Gastrocnemius medialis (tissue), 4 donors: ENCODE results near the gene CD28. TPM values are rescaled to one million over a fixed set of nuclear protein-coding genes. Genes with fewer than 3 reads are reported as not detected.

Experiments used
- ATAC-seq, 2 donors: fragments of 150-250 bp; one replicate each; pipeline ENCODE4 v1.9.1; 2016
- DNase-seq, 2 donors: peaks; one replicate each; pipeline ENCODE4 v3.0.0-alpha.2; 2019
- H3K27ac ChIP-seq, 4 donors: fragments of 200-600 bp; sonication (generic); 1 replicate in 1 of 4; 2 replicates in 3 of 4; pipeline ENCODE4 v1.5.1; 2016 to 2018; ENCODE audit warnings: mild to moderate bottlenecking in 2 of 4, moderate library complexity in 1 of 4
- H3K27me3 ChIP-seq, 3 donors: fragments of 200-600 bp; sonication (generic) in 2 of 3; 1 replicate in 1 of 3; 2 replicates in 2 of 3; pipeline versions ENCODE4 v1.5.1 to v1.6.0; 2016 to 2019; ENCODE audit warnings: mild to moderate bottlenecking in 1 of 3, moderate library complexity in 1 of 3
- H3K36me3 ChIP-seq, 2 donors: fragments of 200-600 bp; sonication (generic) in 1 of 2; one replicate each; pipeline ENCODE4 v1.5.1; 2017 to 2018
- H3K4me1 ChIP-seq, 2 donors: fragments of 200-600 bp; sonication (generic) in 1 of 2; one replicate each; pipeline ENCODE4 v1.5.1; 2016 to 2017; ENCODE audit warnings: mild to moderate bottlenecking in 2 of 2
- H3K4me3 ChIP-seq, 4 donors: fragments of 200-600 bp; sonication (generic) in 3 of 4; 1 replicate in 1 of 4; 2 replicates in 3 of 4; pipeline ENCODE4 v1.5.1; 2016 to 2019; ENCODE audit warnings: mild to moderate bottlenecking in 2 of 4
- H3K9me3 ChIP-seq, 3 donors: fragments of 200-600 bp; sonication (generic) in 2 of 3; 1 replicate in 1 of 3; 2 replicates in 2 of 3; pipeline ENCODE4 v1.5.1; 2016 to 2019
- CTCF ChIP-seq, 5 experiments: fragments of 450-650 bp in 3 of 5; fragments of 200-600 bp in 2 of 5; sonication (generic) in 2 of 5; IDR thresholded peaks in 4 of 5; conservative IDR thresholded peaks in 1 of 5; 1 replicate in 4 of 5; 2 replicates in 1 of 5; pipeline ENCODE4 v1.5.1; 2016 to 2019; ENCODE audit warnings: antibody characterized with exemption in 5 of 5, mild to moderate bottlenecking in 3 of 5, moderate library complexity in 3 of 5
- POLR2A ChIP-seq, 2 donors: fragments of 450-650 bp; IDR thresholded peaks; one replicate each; pipeline ENCODE4 v1.6.1; 2017; ENCODE audit warnings: antibody characterized with exemption in 2 of 2, mild to moderate bottlenecking in 2 of 2, moderate library complexity in 2 of 2
- in situ Hi-C, 4 donors: fragments of 200-750 bp; cut with MboI; loops; one replicate each; pipeline versions ENCODE4 v1.15.0 to v1.8.0; 2017; ENCODE audit warnings: low sequenced_read_pairs in 4 of 4
- intact Hi-C: fragments of 100-400 bp; cut with DNase I; formaldehyde crosslinking; loops from one replicate; pipeline ENCODE4 v1.15.1; 2023; ENCODE audit warnings: low total_unique reads
- total RNA-seq, 4 donors: library from RNA; depleted of rRNA; stranded (reverse); fragments of >200 nt; gene quantifications; one replicate each; pipeline versions ENCODE4 v1.1.0 to v1.2.3, GENCODE V29; 2016

Gene CD28
- total RNA-seq, 4 donors from 2014 or later = 0.07 to 0.31 (median 0.09) TPM; not detected in 1

DNA sequence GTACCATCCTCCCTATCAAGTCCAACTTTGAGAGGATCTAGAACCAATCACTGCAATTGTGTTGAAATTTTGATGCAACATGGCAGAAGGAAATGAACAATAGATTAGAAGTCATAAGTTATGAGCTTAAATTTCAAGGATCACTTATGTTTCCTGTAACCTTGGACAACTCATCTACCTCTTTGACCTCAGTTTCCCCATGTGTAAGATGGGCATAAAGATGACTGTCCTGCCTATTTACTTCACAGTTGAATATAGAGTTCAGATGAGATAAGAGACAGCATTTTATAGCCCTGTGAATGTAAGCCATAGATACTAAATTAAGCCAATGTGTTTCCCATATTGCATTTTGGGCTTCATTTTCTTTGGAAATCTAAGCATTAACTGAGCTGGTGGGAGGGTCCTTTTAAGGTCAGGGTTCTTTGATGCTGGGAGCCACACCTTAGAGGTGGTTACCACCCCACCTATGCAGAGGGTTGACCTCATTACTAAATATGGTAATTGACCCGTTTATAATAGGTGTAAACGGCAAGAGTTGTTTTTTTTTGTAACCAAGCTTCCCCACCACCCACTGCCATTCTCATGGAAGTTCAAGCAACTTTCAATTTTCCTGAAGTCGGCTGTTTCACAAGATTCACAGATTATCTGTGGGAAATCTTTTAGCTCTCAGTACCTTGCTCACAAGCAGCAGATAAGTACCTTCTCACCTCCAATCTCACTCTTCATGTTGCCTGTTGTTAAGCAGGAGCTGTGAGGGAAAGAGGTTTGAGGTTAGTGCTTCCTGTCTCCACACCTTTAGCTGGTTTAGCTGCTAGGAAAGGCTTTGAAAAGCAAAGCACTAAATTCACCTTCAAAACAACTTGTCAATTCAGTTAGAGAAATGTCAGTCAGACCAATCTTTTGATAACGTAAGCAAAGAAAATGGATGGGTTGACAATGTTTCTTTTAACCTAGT lies 13.3 kb downstream of the CD28 start:
- ATAC-seq = no peak
- H3K27ac ChIP-seq = no peak overlapping the region

DNA sequence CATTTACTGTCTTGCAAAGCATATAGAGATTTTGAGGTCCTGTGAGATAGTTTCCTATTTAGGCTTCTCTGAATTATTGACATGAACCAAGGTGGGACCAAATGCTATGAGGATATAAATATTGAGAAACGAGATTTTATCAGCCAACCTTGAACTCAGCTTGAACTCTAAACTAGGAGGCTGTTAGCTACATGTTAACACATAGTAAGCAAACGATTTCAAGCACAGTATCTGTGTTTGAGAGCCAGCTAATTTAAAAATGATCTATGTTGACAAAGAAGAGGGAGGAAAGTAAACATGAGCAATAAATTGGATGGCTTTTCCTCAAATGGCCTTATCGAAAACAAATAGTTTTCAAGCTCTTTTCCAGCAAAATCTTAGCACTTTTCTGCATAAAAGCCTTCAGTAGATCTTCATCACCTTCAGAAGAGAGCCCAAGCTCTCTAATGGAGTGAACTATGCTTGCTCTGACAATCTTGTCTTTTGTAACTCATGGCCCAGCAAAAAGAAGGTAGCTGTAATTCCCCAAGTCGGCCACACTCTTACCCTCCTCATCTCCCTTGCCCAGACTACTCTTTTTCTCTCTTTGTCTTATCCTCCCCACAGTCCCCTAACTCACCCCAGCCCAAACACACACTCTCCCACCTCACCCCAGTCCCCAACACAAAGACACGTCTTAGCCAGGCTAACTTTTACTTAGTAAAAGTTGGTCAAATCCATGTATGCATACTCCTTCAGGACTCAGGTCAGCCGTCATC lies 14.7 kb downstream of the CD28 start:
- Histone ChIP-seq H3K4me1 (no peaks in the 10 kb centered on the region), H3K27ac (no peak overlapping the region), H3K9me3 (no peaks in the 10 kb centered on the region), H3K4me3 (no peak overlapping the region), H3K36me3 (no peaks in the 10 kb centered on the region), H3K27me3 (no peaks in the 10 kb centered on the region)
- no peak for ATAC-seq
- intact Hi-C loops (no loop called here), in situ Hi-C loops (no loop called here)
- TF ChIP-seq CTCF (IDR thresholded peaks at IDR 0.05 in 4 of 5, conservative IDR thresholded peaks at IDR 0.05 in 1 of 5) (no peak), POLR2A (IDR thresholded peaks at IDR 0.05) (no peak)
- DNase-seq = no peak

More for the DNA sequence above, 13.3 kb downstream of the CD28 start:
- Histone ChIP-seq H3K9me3 (no peaks in the 10 kb centered on the region), H3K27me3 (no peaks in the 10 kb centered on the region), H3K4me1 (no peaks in the 10 kb centered on the region), H3K4me3 (no peak overlapping the region), H3K36me3 (no peaks in the 10 kb centered on the region)
- DNase-seq = no peak
- TF ChIP-seq POLR2A (IDR thresholded peaks at IDR 0.05) = no peak
- TF ChIP-seq CTCF (IDR thresholded peaks at IDR 0.05 in 4 of 5, conservative IDR thresholded peaks at IDR 0.05 in 1 of 5) = no peak
- in situ Hi-C loops = no loop called here
- intact Hi-C loops = no loop called here

- in situ Hi-C loops (no loop called here), intact Hi-C loops (no loop called here)
- DNase-seq = no peak
- H3K4me3 ChIP-seq = no peak overlapping the region
- no peak for TF ChIP-seq POLR2A (IDR thresholded peaks at IDR 0.05)
- no peak for TF ChIP-seq CTCF (IDR thresholded peaks at IDR 0.05 in 4 of 5, conservative IDR thresholded peaks at IDR 0.05 in 1 of 5)
- no peak for ATAC-seq
- no peak overlapping the region for H3K27ac ChIP-seq
- H3K9me3 ChIP-seq = no peaks in the 10 kb centered on the region
- H3K4me1 ChIP-seq = no peaks in the 10 kb centered on the region
- no peaks in the 10 kb centered on the region for H3K27me3 ChIP-seq
- no peaks in the 10 kb centered on the region for H3K36me3 ChIP-seq
These were observed 15.4 kb downstream of the CD28 start for GRCh38 chr2:203721781-203722300.

- no peak for TF ChIP-seq POLR2A (IDR thresholded peaks at IDR 0.05)
- TF ChIP-seq CTCF (IDR thresholded peaks at IDR 0.05 in 4 of 5, conservative IDR thresholded peaks at IDR 0.05 in 1 of 5) = no peak
- H3K27ac ChIP-seq = no peak overlapping the region
These were observed 16.0 kb downstream of the CD28 start for GRCh38 chr2:203722411-203722810.

More at GRCh38 chr2:203722411-203722810, 16.0 kb downstream of the CD28 start:
- H3K4me1 ChIP-seq = no peaks in the 10 kb centered on the region
- H3K9me3 ChIP-seq = no peaks in the 10 kb centered on the region
- H3K4me3 ChIP-seq = no peak overlapping the region
- DNase-seq (no peak), ATAC-seq (no peak)
- no peaks in the 10 kb centered on the region for H3K36me3 ChIP-seq
- H3K27me3 ChIP-seq = no peaks in the 10 kb centered on the region
- in situ Hi-C loops (no loop called here), intact Hi-C loops (no loop called here)
